Measurements from ENCODE around the gene PAX6. TPM values are rescaled to one million over a fixed set of nuclear protein-coding genes. Genes with fewer than 3 reads are reported as not detected.

PAX6 gene
- total and polyA plus RNA-seq, 8 donors, result 0.03 to 57.9 (median 1.2) TPM; not detected in 1

GRCh38 chr11:31772412-31772811 lies 38.7 kb downstream of the PAX6 start:
- Histone ChIP-seq H3K27ac (no peak overlapping the region), H3K9me3 (no peaks in the 10 kb centered on the region), H3K27me3 (no peaks in the 10 kb centered on the region), H3K36me3 (no peaks in the 10 kb centered on the region), H3K4me3 (no peak overlapping the region), H3K4me1 (no peaks in the 10 kb centered on the region)
- no peak for DNase-seq
- TF ChIP-seq CTCF (IDR thresholded peaks at IDR 0.05) (no peak), EP300 (IDR thresholded peaks at IDR 0.05) (no peak), POLR2A (IDR thresholded peaks at IDR 0.05) (no peak), POLR2AphosphoS5 (IDR thresholded peaks at IDR 0.05) (no peak)
- intact Hi-C loops (cut with DNase I; ENCODE audit: low total_unique reads), result no loop called here
- 77 to 86% (median 83%) methylated on average over 2 of the region's 2 CpGs for WGBS, 5 donors

GRCh38 chr11:31770011-31770700 lies 41.0 kb downstream of the PAX6 start:
- no peak for DNase-seq
- H3K4me1 ChIP-seq, result no peaks in the 10 kb centered on the region
- no peaks in the 10 kb centered on the region for H3K36me3 ChIP-seq
- 91 to 96% (median 94%) methylated on average over 3 of the region's 3 CpGs for WGBS, 5 donors
- H3K4me3 ChIP-seq, result no peak overlapping the region
- H3K27me3 ChIP-seq, result no peaks in the 10 kb centered on the region
- intact Hi-C loops (cut with DNase I; ENCODE audit: low total_unique reads), result no loop called here
- no peak overlapping the region for H3K27ac ChIP-seq
- TF ChIP-seq POLR2A (IDR thresholded peaks at IDR 0.05), result no peak
- TF ChIP-seq EP300 (IDR thresholded peaks at IDR 0.05), result no peak
- no peak for TF ChIP-seq CTCF (IDR thresholded peaks at IDR 0.05)
- no peak for TF ChIP-seq POLR2AphosphoS5 (IDR thresholded peaks at IDR 0.05)
- H3K9me3 ChIP-seq, result no peaks in the 10 kb centered on the region

GRCh38 chr11:31768749-31769640 lies 42.1 kb downstream of the PAX6 start:
- Histone ChIP-seq H3K27ac (no peak overlapping the region), H3K4me1 (no peaks in the 10 kb centered on the region), H3K9me3 (no peaks in the 10 kb centered on the region), H3K27me3 (no peaks in the 10 kb centered on the region), H3K36me3 (no peaks in the 10 kb centered on the region), H3K4me3 (no peak overlapping the region)
- TF ChIP-seq CTCF (IDR thresholded peaks at IDR 0.05), result no peak
- TF ChIP-seq EP300 (IDR thresholded peaks at IDR 0.05), result no peak
- no peak for TF ChIP-seq POLR2AphosphoS5 (IDR thresholded peaks at IDR 0.05)
- TF ChIP-seq POLR2A (IDR thresholded peaks at IDR 0.05), result no peak
- DNase-seq, result no peak
- WGBS, 5 donors, result 78 to 91% (median 86%) methylated on average over 9 of the region's 9 CpGs
- intact Hi-C loops (cut with DNase I; ENCODE audit: low total_unique reads), result no loop called here

GRCh38 chr11:31767685-31768084 lies 43.4 kb downstream of the PAX6 start:
- Histone ChIP-seq H3K4me1 (no peaks in the 10 kb centered on the region), H3K27me3 (no peaks in the 10 kb centered on the region), H3K4me3 (no peak overlapping the region), H3K36me3 (no peaks in the 10 kb centered on the region), H3K27ac (no peak overlapping the region), H3K9me3 (no peaks in the 10 kb centered on the region)
- 88 to 100% (median 91%) methylated on average over 2 of the region's 2 CpGs for WGBS, 5 donors
- no peak for DNase-seq
- TF ChIP-seq EP300 (IDR thresholded peaks at IDR 0.05) (no peak), POLR2AphosphoS5 (IDR thresholded peaks at IDR 0.05) (no peak), CTCF (IDR thresholded peaks at IDR 0.05) (no peak), POLR2A (IDR thresholded peaks at IDR 0.05) (no peak)
- intact Hi-C loops (cut with DNase I; ENCODE audit: low total_unique reads), result no loop called here

Data from stomach (tissue), 9 donors.